ENCODE measurements around the gene CCNF.

Gene CCNF

DNA sequence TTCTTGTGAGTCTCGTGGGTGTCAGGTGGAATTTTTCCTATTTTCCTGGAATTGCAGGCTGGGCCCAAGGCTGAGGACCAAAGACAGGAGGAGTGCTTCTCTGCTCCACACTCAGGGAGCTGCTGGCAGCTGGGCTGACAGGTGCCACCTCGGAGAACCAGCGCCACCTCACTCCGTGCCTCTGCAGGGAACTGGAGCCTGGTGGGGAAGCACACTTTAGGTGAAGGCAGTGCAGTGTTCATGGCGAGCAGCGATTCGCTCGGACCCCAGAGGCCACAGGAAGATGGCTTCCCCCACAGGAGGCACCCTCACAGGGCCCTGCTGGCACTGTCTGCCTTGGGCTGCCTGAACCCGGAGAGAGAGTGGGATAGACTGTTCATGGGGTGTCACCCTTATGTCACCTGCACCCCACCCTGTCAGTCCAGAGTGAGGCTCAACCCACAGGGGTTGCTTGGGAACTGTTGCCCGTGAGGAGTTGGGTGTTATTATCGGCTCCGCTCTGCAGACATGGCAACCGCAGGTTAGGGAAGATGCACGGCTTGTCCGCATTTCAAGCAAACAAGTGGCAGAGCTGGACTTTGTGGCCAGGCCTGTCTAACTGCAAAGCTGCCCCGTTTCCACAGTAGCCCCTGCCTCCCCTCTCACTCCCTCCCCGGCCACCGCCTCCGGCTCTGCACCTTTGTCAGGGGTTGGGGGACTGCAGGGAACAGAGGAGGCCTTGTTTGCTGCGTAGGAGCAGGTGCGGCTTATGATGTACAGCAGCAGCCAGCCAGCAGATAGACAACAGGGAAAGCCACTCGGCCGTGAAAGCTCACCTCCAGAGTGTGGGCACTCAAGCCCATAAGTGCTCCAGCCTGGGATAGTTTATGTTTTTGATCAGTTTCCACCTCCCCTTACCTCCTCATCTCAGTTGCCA lies 61.2 kb downstream of the CCNF start:
- no peak overlapping the region for H3K27ac Mint-ChIP-seq
- peaks cover 13% of the 10 kb centered on the region for H3K4me1 Mint-ChIP-seq (ENCODE audit: low read depth)
- no peaks in the 10 kb centered on the region for H3K27me3 Mint-ChIP-seq (ENCODE audit: low read depth)
- no peak overlapping the region for H3K4me3 Mint-ChIP-seq
- no peaks in the 10 kb centered on the region for H3K9me3 Mint-ChIP-seq
- H3K36me3 Mint-ChIP-seq (ENCODE audit: low read depth) = no peaks in the 10 kb centered on the region

DNA sequence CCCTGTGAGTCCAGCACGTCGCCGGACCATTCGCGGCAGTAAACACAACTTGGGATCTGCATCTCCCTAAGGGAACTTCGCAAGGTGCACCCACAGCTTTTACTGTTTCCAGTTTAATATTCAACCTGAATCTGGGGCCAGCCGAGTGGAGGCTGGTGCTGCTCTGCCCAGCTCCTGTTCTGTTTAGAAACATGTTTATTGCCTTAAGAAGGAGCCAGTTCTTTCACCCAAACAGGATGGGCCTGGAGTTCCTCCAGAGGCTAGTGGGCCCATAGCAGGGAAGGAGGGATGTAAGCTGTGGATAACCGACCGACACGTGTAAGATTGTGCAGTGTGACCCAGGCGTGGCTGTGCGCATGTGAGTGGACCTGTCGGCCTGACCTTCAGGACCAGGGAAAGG lies 63.0 kb downstream of the CCNF start:
- H3K27me3 Mint-ChIP-seq (ENCODE audit: low read depth) = no peaks in the 10 kb centered on the region
- H3K9me3 Mint-ChIP-seq = no peaks in the 10 kb centered on the region
- H3K4me1 Mint-ChIP-seq (ENCODE audit: low read depth) = peaks cover 3% of the 10 kb centered on the region
- no peak overlapping the region for H3K27ac Mint-ChIP-seq
- no peak overlapping the region for H3K4me3 Mint-ChIP-seq
- H3K36me3 Mint-ChIP-seq (ENCODE audit: low read depth) = no peaks in the 10 kb centered on the region

DNA sequence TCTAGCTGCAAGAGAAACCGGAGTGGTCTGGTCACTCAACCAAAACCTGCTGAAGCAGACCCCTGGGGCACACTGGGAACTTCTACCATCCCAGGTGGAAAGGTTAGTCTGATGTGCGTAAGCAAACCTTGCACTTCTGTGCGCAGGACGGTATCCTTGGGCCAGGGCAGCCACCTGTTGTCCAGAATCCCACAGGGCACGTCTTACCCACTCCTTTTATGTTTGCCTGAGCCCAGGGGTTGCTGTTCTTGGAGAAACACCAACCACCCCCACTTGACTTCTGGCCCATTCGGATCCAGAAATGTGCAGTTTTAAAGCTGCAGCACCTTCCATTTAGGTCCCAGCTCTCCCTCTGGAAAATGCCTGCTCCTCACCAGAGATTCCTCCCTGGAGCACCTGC lies 64.4 kb downstream of the CCNF start:
- H3K27me3 Mint-ChIP-seq (ENCODE audit: low read depth) = no peaks in the 10 kb centered on the region
- H3K36me3 Mint-ChIP-seq (ENCODE audit: low read depth) = no peaks in the 10 kb centered on the region
- H3K9me3 Mint-ChIP-seq = no peaks in the 10 kb centered on the region
- H3K27ac Mint-ChIP-seq = no peak overlapping the region
- no peak overlapping the region for H3K4me3 Mint-ChIP-seq
- H3K4me1 Mint-ChIP-seq (ENCODE audit: low read depth) = no peaks in the 10 kb centered on the region

DNA sequence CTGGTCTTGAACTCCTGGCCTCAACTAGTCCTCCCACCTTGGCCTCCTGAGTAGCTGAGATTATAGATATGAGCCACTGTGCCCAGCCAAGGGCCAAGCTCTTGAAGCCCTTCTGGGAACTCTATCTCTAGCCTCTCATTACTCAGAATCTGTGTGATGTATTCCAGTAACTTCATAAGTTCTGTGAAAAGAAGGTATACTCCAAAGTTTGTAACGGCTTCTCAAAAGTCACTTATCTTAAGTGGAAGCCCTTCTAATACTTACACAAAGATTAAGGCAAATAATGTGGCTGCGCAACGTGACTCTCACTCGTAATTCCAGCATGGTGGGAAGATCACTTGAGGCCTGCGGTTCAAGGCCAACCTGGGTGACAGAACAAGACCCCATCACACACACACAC lies 65.4 kb downstream of the CCNF start:
- Mint-ChIP-seq H3K9me3 (no peaks in the 10 kb centered on the region), H3K4me3 (no peak overlapping the region), H3K27me3 (ENCODE audit: low read depth) (no peaks in the 10 kb centered on the region), H3K36me3 (ENCODE audit: low read depth) (no peaks in the 10 kb centered on the region), H3K27ac (no peak overlapping the region), H3K4me1 (ENCODE audit: low read depth) (no peaks in the 10 kb centered on the region)

DNA sequence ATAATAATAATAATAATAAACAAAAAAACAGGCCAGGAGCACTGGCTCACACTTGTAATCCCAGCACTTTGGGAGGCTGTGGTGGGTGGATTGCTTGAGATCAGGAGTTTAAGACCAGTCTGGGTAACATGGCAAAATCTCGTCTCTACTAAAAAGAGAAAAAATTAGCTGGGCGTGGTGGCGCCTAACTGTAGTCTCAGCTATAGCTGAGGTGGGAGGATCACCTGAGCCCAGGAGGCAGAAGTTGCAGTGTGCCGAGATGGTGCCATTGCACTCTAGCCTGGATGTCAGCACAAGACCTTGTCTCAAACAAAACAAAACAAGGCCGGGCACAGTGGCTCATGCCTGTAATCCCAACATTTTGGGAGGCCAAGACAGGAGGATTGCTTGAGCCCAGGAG lies 65.8 kb downstream of the CCNF start:
- no peaks in the 10 kb centered on the region for H3K4me1 Mint-ChIP-seq (ENCODE audit: low read depth)
- H3K4me3 Mint-ChIP-seq = no peak overlapping the region
- no peak overlapping the region for H3K27ac Mint-ChIP-seq
- no peaks in the 10 kb centered on the region for H3K9me3 Mint-ChIP-seq
- no peaks in the 10 kb centered on the region for H3K27me3 Mint-ChIP-seq (ENCODE audit: low read depth)
- no peaks in the 10 kb centered on the region for H3K36me3 Mint-ChIP-seq (ENCODE audit: low read depth)

DNA sequence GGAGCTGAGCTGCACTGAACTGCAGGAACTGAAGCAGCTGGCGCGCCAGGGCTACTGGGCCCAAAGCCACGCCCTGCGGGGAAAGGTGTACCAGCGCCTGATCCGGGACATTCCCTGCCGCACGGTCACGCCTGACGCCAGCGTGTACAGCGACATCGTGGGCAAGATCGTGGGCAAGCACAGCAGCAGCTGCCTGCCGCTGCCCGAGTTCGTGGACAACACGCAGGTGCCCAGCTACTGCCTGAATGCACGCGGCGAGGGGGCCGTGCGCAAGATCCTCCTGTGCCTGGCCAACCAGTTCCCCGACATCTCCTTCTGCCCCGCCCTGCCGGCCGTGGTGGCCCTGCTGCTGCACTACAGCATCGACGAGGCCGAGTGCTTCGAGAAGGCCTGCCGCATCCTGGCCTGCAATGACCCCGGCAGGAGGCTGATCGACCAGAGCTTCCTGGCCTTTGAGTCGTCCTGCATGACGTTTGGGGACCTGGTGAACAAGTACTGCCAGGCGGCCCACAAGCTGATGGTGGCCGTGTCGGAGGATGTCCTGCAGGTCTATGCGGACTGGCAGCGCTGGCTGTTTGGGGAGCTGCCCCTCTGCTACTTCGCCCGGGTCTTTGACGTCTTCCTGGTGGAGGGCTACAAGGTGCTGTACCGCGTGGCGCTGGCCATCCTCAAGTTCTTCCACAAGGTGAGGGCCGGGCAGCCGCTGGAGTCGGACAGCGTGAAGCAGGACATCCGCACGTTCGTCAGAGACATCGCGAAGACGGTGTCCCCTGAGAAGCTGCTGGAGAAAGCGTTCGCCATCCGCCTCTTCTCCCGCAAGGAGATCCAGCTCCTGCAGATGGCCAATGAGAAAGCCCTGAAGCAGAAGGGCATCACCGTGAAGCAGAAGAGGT lies 67.2 kb downstream of the CCNF start:
- Mint-ChIP-seq H3K4me1 (ENCODE audit: low read depth) (no peaks in the 10 kb centered on the region), H3K36me3 (ENCODE audit: low read depth) (no peaks in the 10 kb centered on the region), H3K27me3 (ENCODE audit: low read depth) (no peaks in the 10 kb centered on the region), H3K27ac (no peak overlapping the region), H3K9me3 (no peaks in the 10 kb centered on the region), H3K4me3 (no peak overlapping the region)

DNA sequence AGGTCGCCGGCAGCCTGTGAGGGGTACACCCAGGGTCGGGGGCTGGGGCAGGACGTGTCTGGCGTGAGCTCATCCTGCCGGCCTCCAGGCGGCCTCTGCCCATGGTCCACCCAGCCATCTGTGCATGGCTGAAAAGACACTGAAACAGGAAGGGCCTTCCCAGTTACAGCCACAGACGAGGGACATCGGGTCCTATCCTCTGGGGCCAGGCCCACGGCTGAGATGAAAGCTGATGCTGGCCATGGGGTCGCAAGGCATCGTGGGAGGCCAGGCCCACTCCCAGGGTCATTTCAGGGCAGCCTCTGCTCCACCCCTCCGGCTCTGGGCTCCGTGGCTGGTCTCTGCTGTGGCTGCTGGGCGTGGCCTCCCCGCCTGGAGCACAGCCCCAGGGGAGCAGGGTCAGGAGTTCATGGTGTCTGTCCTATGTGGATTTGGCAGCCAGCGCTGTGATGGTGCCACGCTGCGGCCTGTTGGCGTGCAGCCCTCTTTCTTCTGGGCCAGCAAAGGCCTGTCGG lies 67.9 kb downstream of the CCNF start:
- H3K36me3 Mint-ChIP-seq (ENCODE audit: low read depth) = no peaks in the 10 kb centered on the region
- H3K4me1 Mint-ChIP-seq (ENCODE audit: low read depth) = no peaks in the 10 kb centered on the region
- H3K9me3 Mint-ChIP-seq = no peaks in the 10 kb centered on the region
- H3K4me3 Mint-ChIP-seq = no peak overlapping the region
- H3K27me3 Mint-ChIP-seq (ENCODE audit: low read depth) = no peaks in the 10 kb centered on the region
- no peak overlapping the region for H3K27ac Mint-ChIP-seq

DNA sequence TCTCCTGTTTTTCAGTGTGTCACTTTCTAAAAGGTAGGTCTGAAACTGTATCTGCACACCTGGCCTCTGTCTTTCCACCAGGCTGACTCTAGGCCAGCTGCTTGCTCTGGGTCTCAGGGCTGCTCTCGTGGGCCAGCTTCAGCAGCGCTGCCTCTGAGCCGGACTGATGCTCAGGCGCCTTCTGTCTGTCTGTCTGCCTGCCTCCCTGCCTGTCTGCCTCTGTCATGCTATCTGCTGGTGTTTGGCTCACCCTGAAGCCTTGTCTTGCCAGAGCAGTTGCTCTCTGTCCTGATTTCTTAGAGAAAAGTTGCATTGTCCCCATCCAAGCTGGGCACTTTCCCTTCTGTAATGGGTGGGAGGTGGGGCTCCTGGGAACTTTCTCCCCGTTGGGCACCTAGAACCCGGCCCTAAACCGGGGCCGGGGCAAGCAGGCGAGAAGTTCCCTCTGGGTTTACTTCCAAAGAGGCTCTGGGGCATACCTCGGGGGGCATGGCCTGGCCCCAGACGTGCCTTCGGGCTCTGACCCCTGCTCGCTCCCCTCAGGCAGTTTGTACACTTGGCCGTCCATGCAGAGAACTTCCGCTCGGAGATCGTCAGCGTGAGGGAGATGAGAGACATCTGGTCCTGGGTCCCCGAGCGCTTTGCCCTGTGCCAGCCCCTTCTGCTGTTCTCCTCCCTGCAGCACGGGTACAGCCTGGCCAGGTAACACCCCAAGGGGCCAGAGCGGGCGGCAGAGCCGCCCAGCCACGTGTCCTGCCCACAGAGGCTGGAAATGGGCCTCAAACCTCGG lies 68.6 kb downstream of the CCNF start:
- no peaks in the 10 kb centered on the region for H3K36me3 Mint-ChIP-seq (ENCODE audit: low read depth)
- H3K27me3 Mint-ChIP-seq (ENCODE audit: low read depth) = no peaks in the 10 kb centered on the region
- no peaks in the 10 kb centered on the region for H3K9me3 Mint-ChIP-seq
- no peaks in the 10 kb centered on the region for H3K4me1 Mint-ChIP-seq (ENCODE audit: low read depth)
- H3K4me3 Mint-ChIP-seq = no peak overlapping the region
- no peak overlapping the region for H3K27ac Mint-ChIP-seq

DNA sequence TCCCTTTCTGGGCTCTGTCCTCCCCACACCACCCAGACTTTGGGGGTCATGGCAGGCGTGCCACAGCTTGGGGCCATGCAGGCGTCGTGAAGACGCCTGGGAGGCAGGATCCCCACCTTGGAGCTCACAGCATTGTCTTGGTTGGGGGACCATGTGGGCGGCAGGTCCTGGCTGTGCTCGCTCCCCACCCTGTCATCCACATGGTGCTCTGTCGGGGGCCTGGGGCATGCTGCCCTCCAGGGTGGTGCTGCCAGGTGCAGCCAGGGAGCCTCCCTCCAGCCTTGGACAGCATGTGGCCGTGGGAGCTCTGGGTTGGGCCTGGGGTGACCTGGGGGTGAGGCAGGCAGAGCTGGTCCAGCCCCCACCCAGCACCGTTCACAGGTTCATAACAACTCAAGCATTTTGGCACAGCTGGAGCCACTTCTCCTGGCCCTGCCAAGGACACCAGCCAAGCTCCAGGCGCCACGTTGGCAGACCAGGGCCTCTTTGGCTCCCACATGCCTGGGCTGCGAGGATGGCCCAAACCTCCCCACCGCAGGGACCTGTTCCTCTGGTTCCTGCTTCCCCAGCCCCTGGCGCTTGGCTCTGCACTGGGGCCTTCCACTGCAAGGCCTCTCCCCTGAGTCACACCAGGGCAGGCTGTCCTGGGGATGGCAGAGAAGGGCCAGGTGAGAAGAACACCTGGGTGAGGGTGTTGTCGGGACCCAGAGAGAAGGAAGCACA lies 69.4 kb downstream of the CCNF start:
- H3K4me1 Mint-ChIP-seq (ENCODE audit: low read depth) = no peaks in the 10 kb centered on the region
- no peak overlapping the region for H3K4me3 Mint-ChIP-seq
- no peaks in the 10 kb centered on the region for H3K9me3 Mint-ChIP-seq
- no peaks in the 10 kb centered on the region for H3K36me3 Mint-ChIP-seq (ENCODE audit: low read depth)
- H3K27ac Mint-ChIP-seq = no peak overlapping the region
- H3K27me3 Mint-ChIP-seq (ENCODE audit: low read depth) = no peaks in the 10 kb centered on the region

DNA sequence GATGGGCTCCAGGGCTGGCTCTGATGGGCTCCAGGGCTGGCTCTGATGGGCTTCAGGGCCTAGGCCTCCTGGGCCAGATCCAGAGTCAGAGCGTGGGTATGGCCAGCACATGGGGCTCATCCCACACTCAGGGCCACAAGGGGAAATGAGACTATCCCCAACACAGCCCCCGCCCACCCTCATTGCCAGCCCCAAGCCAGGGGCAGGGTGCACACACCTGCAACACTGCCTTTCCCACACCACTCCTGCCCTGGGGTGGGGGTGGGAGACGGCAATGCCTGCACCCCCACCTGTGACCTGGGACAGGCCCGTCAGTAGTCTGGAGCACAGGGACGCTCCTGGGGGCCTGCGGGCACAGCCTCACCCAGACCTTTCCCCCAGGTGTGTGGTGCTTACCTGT lies 70.2 kb downstream of the CCNF start:
- no peaks in the 10 kb centered on the region for H3K27me3 Mint-ChIP-seq (ENCODE audit: low read depth)
- no peaks in the 10 kb centered on the region for H3K9me3 Mint-ChIP-seq

DNA sequence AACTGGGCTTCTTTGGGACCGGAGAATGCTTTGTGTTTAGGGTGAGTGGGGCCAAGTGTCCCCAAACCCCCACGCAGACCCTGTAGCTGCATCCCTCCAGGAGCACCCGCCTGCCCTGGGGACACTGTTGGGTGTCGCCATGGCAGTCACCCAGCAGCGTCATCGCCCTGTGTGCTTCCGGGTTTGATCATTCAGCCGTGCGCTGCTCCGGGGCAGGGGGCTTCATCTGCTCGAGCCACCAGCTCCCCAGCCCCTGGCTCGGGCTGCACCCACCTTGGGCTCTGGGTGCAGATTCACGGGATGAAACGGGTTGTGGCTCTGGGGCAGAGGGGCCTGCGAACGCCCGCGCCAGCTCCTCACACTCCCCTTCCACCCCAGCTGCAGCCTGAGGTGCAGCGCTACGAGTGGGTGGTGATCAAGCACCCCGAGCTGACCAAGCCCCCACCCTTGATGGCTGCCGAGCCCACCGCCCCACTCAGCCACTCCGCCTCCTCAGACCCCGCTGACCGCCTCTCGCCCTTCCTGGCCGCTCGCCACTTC lies 70.7 kb downstream of the CCNF start:
- Mint-ChIP-seq H3K27ac (no peak overlapping the region), H3K9me3 (no peaks in the 10 kb centered on the region), H3K27me3 (ENCODE audit: low read depth) (no peaks in the 10 kb centered on the region), H3K4me1 (ENCODE audit: low read depth) (no peaks in the 10 kb centered on the region), H3K36me3 (ENCODE audit: low read depth) (no peaks in the 10 kb centered on the region), H3K4me3 (no peak overlapping the region)

More for the DNA sequence above, 70.2 kb downstream of the CCNF start:
- Mint-ChIP-seq H3K4me3 (no peak overlapping the region), H3K4me1 (ENCODE audit: low read depth) (no peaks in the 10 kb centered on the region), H3K36me3 (ENCODE audit: low read depth) (no peaks in the 10 kb centered on the region), H3K27ac (no peak overlapping the region)

DNA sequence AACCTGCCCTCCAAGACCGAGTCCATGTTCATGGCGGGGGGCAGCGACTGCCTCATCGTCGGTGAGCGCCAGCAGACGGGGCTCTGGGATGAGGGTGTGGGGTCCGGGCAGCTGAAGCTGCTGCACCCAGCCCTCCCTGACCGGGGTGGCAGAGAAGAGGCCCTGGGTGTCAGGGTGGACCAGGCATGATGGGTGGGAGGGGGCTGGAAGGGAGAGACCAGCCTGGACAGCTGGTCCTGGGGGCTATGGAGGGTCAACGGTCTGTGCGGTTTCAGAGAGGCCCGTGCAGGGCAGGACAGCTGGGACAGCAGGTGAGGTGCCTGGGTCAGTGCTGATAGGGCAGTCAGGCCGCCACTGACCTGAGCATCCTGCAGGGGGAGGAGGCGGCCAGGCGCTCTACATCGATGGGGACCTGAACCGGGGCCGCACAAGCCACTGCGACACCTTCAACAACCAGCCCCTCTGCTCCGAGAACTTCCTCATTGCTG lies 71.2 kb downstream of the CCNF start:
- no peak overlapping the region for H3K27ac Mint-ChIP-seq
- H3K4me3 Mint-ChIP-seq = no peak overlapping the region
- H3K27me3 Mint-ChIP-seq (ENCODE audit: low read depth) = no peaks in the 10 kb centered on the region
- H3K9me3 Mint-ChIP-seq = no peaks in the 10 kb centered on the region
- H3K4me1 Mint-ChIP-seq (ENCODE audit: low read depth) = no peaks in the 10 kb centered on the region
- no peaks in the 10 kb centered on the region for H3K36me3 Mint-ChIP-seq (ENCODE audit: low read depth)

DNA sequence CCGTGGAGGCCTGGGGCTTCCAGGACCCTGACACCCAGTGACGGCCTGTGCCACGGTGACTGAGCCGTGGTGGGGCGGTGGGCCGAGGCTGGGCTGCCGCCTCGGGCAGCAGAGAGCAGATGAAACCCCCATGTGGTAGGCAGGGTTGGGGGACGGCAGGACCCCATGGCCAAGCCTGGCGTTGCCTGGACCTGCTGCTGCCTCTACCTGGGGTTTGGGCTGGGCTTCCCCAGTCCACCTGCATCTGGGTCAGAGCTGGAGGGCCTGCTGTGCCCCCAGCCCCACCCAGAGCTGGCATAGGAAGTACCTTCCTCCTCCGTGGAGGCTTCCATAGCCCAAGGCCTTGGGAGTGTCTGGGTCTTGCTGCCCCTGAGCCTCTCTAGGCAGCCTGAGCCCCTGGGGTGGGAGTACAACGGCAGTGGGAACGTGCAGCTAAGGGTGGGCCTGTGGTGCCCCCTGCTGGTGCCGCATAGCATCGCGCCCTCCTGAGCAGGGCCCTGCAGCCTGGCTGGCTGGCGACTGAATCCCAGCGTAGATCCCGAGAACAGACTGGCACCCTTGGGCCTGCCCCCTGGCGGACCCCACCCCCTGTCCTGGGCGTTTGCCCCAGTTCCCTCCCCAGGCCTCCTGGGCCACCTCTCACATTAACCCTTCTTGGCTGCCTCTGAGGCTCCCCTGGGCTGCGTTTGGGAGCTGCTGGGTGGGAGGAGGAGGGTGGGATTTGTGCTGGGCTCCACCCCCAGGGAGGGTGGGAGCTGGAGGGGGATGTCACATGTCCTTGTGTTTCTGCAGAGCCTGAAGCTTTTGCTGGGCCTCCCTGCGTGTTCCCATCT lies 71.9 kb downstream of the CCNF start:
- Mint-ChIP-seq H3K4me1 (ENCODE audit: low read depth) (no peaks in the 10 kb centered on the region), H3K27ac (no peak overlapping the region), H3K27me3 (ENCODE audit: low read depth) (no peaks in the 10 kb centered on the region), H3K4me3 (no peak overlapping the region), H3K9me3 (no peaks in the 10 kb centered on the region), H3K36me3 (ENCODE audit: low read depth) (no peaks in the 10 kb centered on the region)
